HEK293 (cell line): ENCODE data around the gene CELF4.

ENCODE experiments used
- CTCF ChIA-PET: fragments of 350-600 bp; formaldehyde crosslinking; extraction: SDS; loops from one replicate; lab custom pipeline; 2021; ENCODE audit warnings: antibody characterized with exemption; lab: Yijun Ruan, JAX
- POLR2A ChIA-PET: fragments of 300-600 bp; formaldehyde crosslinking; extraction: SDS; loops from one replicate; lab custom pipeline; 2020; ENCODE audit warnings: antibody characterized with exemption, inconsistent platforms; lab: Yijun Ruan, JAX
- H3K27ac ChIP-seq: fragments of 200-500 bp; sonication (Bioruptor generic); 2 replicates; pipeline ENCODE4 v1.5.1; 2014; ENCODE audit warnings: low read depth, low read length, control low read depth, inconsistent platforms; ENCODE audit errors: extremely low read depth
- H3K36me3 ChIP-seq, 2 experiments: fragments of 200-500 bp in 1 of 2; sonication (Bioruptor generic) in 1 of 2; 1 replicate in 1 of 2; 2 replicates in 1 of 2; pipeline ENCODE4 v1.5.1; 2014 to 2017; ENCODE audit warnings: inconsistent platforms in 2 of 2, low read length in 2 of 2; ENCODE audit not compliant: control insufficient read depth in 2 of 2, insufficient read depth in 1 of 2
- H3K4me1 ChIP-seq: fragments of 200-500 bp; sonication (Bioruptor generic); 2 replicates; pipeline ENCODE4 v1.5.1; 2014; ENCODE audit warnings: mild to moderate bottlenecking, low read length, inconsistent platforms; ENCODE audit not compliant: control insufficient read depth, insufficient read depth
- H3K4me3 ChIP-seq: 2 replicates; pipeline ENCODE4 v1.5.1; 2011; ENCODE audit warnings: low read depth, mild to moderate bottlenecking, control low read depth, low read length, moderate library complexity
- H3K9me3 ChIP-seq: fragments of 200-500 bp; sonication (Bioruptor generic); 2 replicates; pipeline ENCODE4 v1.5.1; 2014; ENCODE audit warnings: low read depth, low read length, inconsistent platforms; ENCODE audit not compliant: control insufficient read depth, insufficient read depth
- HOXA7 ChIP-seq: sonication (generic); formaldehyde crosslinking; IDR thresholded peaks from 2 replicates; pipeline ENCODE4 v1.8.1; 2022; ENCODE audit warnings: missing genetic modification reagents, borderline replicate concordance
- HOXC10 ChIP-seq: sonication (generic); formaldehyde crosslinking; IDR thresholded peaks from 2 replicates; pipeline ENCODE4 v1.8.1; 2023; ENCODE audit warnings: mild to moderate bottlenecking, missing genetic modification reagents
- KLF16 ChIP-seq: fragments of 450-650 bp; formaldehyde crosslinking; IDR thresholded peaks from 2 replicates; pipeline ENCODE4 v1.5.1; 2017; ENCODE audit warnings: missing biosample characterization, missing genetic modification characterization
- ZBTB48 ChIP-seq: fragments of 450-650 bp; formaldehyde crosslinking; IDR thresholded peaks from 2 replicates; pipeline ENCODE4 v1.5.1; 2016; ENCODE audit warnings: missing biosample characterization, missing genetic modification characterization
- ZEB2 ChIP-seq: fragments of 450-650 bp; formaldehyde crosslinking; IDR thresholded peaks from 2 replicates; pipeline ENCODE4 v1.5.1; 2016; ENCODE audit warnings: missing biosample characterization, missing genetic modification characterization
- ZFP37 ChIP-seq: fragments of 450-650 bp; formaldehyde crosslinking; IDR thresholded peaks from 2 replicates; pipeline ENCODE4 v1.5.1; 2016; ENCODE audit warnings: missing biosample characterization, missing genetic modification characterization
- ZFP41 ChIP-seq: fragments of 450-650 bp; formaldehyde crosslinking; IDR thresholded peaks from 2 replicates; pipeline ENCODE4 v1.5.1; 2016; ENCODE audit warnings: missing biosample characterization, missing genetic modification characterization, borderline replicate concordance
- ZNF132 ChIP-seq: fragments of 450-650 bp; formaldehyde crosslinking; IDR thresholded peaks from 2 replicates; pipeline ENCODE4 v1.5.1; 2017; ENCODE audit warnings: missing biosample characterization, missing genetic modification characterization, borderline replicate concordance
- ZNF157 ChIP-seq: fragments of 450-650 bp; formaldehyde crosslinking; IDR thresholded peaks from 2 replicates; pipeline ENCODE4 v1.5.1; 2016; ENCODE audit warnings: missing biosample characterization, missing genetic modification characterization
- ZNF23 ChIP-seq: fragments of 450-650 bp; formaldehyde crosslinking; IDR thresholded peaks from 2 replicates; pipeline ENCODE4 v1.5.1; 2016; ENCODE audit warnings: missing biosample characterization, missing genetic modification characterization, borderline replicate concordance
- ZNF248 ChIP-seq: fragments of 450-650 bp; formaldehyde crosslinking; IDR thresholded peaks from 2 replicates; pipeline ENCODE4 v1.5.1; 2017; ENCODE audit warnings: missing biosample characterization, missing genetic modification characterization
- ZNF26 ChIP-seq: fragments of 450-650 bp; formaldehyde crosslinking; IDR thresholded peaks from 2 replicates; pipeline ENCODE4 v1.5.1; 2016; ENCODE audit warnings: missing biosample characterization, missing genetic modification characterization
- ZNF311 ChIP-seq: fragments of 450-650 bp; formaldehyde crosslinking; IDR thresholded peaks from 2 replicates; pipeline ENCODE4 v1.5.1; 2017; ENCODE audit warnings: missing biosample characterization, missing genetic modification characterization, borderline replicate concordance
- ZNF529 ChIP-seq: fragments of 450-650 bp; formaldehyde crosslinking; IDR thresholded peaks from 2 replicates; pipeline ENCODE4 v1.5.1; 2017; ENCODE audit warnings: missing genetic modification characterization, missing biosample characterization; ENCODE audit not compliant: insufficient replicate concordance
- ZNF558 ChIP-seq: fragments of 450-650 bp; formaldehyde crosslinking; IDR thresholded peaks from 2 replicates; pipeline ENCODE4 v1.5.1; 2016; ENCODE audit warnings: missing biosample characterization, missing genetic modification characterization
- ZNF707 ChIP-seq: fragments of 450-650 bp; formaldehyde crosslinking; IDR thresholded peaks from 2 replicates; pipeline ENCODE4 v1.5.1; 2016; ENCODE audit warnings: missing biosample characterization, missing genetic modification characterization
- ZSCAN23 ChIP-seq: fragments of 450-650 bp; formaldehyde crosslinking; IDR thresholded peaks from 2 replicates; pipeline ENCODE4 v1.5.1; 2016; ENCODE audit warnings: missing biosample characterization, missing genetic modification characterization
- TF ChIP-seq, protein P1 (sequence below): fragments of 450-650 bp; formaldehyde crosslinking; IDR thresholded peaks from 2 replicates; pipeline ENCODE4 v1.5.1; 2016; ENCODE audit warnings: missing biosample characterization, missing genetic modification characterization
- TF ChIP-seq, protein P2 (sequence below): fragments of 450-650 bp; formaldehyde crosslinking; IDR thresholded peaks from 2 replicates; pipeline ENCODE4 v1.5.1; 2016; ENCODE audit warnings: missing biosample characterization, missing genetic modification characterization, borderline replicate concordance
- TF ChIP-seq, protein P3 (sequence below): fragments of 450-650 bp; formaldehyde crosslinking; IDR thresholded peaks from 2 replicates; pipeline ENCODE4 v1.5.1; 2016; ENCODE audit warnings: missing biosample characterization, missing genetic modification characterization

The CELF4 gene

GRCh38 chr18:37414816-37415215, 150.8 kb downstream of the CELF4 start:
- H3K36me3 ChIP-seq: no peaks in the 10 kb centered on the region
- no peak for TF ChIP-seq ZNF157 (tag by site-specific recombination)
- no peak for TF ChIP-seq ZSCAN23
- TF ChIP-seq, protein P1, sequence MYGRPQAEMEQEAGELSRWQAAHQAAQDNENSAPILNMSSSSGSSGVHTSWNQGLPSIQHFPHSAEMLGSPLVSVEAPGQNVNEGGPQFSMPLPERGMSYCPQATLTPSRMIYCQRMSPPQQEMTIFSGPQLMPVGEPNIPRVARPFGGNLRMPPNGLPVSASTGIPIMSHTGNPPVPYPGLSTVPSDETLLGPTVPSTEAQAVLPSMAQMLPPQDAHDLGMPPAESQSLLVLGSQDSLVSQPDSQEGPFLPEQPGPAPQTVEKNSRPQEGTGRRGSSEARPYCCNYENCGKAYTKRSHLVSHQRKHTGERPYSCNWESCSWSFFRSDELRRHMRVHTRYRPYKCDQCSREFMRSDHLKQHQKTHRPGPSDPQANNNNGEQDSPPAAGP (tag by site-specific recombination): no peak
- no peak for TF ChIP-seq ZFP37 (tag by site-specific recombination)
- TF ChIP-seq ZNF311 (tag by site-specific recombination): no peak
- TF ChIP-seq ZNF529: no peak
- no peak for TF ChIP-seq ZEB2 (tag by site-specific recombination)
- TF ChIP-seq ZNF132 (tag by site-specific recombination): no peak
- TF ChIP-seq, all 188 proteins: peak for 0
- no peaks in the 10 kb centered on the region for H3K9me3 ChIP-seq
- ChIA-PET CTCF (no interaction called here), POLR2A (no interaction called here)
- H3K4me1 ChIP-seq: no peaks in the 10 kb centered on the region
- no peak overlapping the region for H3K27ac ChIP-seq
- no peak overlapping the region for H3K4me3 ChIP-seq

GRCh38 chr18:37412829-37413228, 152.8 kb downstream of the CELF4 start:
- no peaks in the 10 kb centered on the region for H3K4me1 ChIP-seq
- H3K27ac ChIP-seq: no peak overlapping the region
- TF ChIP-seq, protein P2, sequence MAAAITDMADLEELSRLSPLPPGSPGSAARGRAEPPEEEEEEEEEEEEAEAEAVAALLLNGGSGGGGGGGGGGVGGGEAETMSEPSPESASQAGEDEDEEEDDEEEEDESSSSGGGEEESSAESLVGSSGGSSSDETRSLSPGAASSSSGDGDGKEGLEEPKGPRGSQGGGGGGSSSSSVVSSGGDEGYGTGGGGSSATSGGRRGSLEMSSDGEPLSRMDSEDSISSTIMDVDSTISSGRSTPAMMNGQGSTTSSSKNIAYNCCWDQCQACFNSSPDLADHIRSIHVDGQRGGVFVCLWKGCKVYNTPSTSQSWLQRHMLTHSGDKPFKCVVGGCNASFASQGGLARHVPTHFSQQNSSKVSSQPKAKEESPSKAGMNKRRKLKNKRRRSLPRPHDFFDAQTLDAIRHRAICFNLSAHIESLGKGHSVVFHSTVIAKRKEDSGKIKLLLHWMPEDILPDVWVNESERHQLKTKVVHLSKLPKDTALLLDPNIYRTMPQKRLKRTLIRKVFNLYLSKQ (tag by site-specific recombination): no peak
- CTCF ChIA-PET: no interaction called here
- POLR2A ChIA-PET: no interaction called here
- no peaks in the 10 kb centered on the region for H3K9me3 ChIP-seq
- H3K4me3 ChIP-seq: no peak overlapping the region
- H3K36me3 ChIP-seq: no peaks in the 10 kb centered on the region

GRCh38 chr18:37412333-37412732, 153.3 kb downstream of the CELF4 start:
- Histone ChIP-seq H3K4me1 (no peaks in the 10 kb centered on the region), H3K4me3 (no peak overlapping the region), H3K36me3 (no peaks in the 10 kb centered on the region), H3K9me3 (no peaks in the 10 kb centered on the region)
- CTCF ChIA-PET: no interaction called here
- POLR2A ChIA-PET: no interaction called here
- TF ChIP-seq, protein P3, sequence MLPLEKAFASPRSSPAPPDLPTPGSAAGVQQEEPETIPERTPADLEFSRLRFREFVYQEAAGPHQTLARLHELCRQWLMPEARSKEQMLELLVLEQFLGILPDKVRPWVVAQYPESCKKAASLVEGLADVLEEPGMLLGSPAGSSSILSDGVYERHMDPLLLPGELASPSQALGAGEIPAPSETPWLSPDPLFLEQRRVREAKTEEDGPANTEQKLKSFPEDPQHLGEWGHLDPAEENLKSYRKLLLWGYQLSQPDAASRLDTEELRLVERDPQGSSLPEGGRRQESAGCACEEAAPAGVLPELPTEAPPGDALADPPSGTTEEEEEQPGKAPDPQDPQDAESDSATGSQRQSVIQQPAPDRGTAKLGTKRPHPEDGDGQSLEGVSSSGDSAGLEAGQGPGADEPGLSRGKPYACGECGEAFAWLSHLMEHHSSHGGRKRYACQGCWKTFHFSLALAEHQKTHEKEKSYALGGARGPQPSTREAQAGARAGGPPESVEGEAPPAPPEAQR: no peak
- TF ChIP-seq ZNF248 (tag by site-specific recombination) (no peak), ZBTB48 (tag by site-specific recombination) (no peak), KLF16 (tag by site-specific recombination) (no peak), ZNF558 (no peak), ZNF23 (tag by site-specific recombination) (no peak)
- TF ChIP-seq, all 188 proteins: peak for 0
- H3K27ac ChIP-seq: no peak overlapping the region

DNA sequence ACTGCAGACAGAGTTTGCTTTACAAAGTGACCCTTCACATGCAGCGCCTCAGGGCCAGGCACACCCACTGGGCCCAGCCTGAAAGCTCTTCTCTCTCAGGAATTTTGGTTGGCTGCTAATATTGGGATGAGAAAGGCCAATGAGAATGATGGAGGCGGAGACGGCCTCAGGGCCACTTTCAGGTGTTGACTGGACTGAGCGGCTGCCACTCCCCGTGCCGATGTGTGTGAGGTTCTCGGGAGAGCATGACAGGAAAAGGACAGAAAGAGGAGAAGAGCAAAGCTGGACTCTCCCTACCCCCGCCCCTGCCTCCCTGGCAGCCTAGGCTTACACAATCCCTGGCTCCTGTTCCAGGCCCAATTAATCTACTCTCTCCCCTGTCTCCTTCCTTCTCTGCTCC, 155.7 kb downstream of the CELF4 start:
- TF ChIP-seq ZNF26 (tag by site-specific recombination) (no peak), HOXC10 (no peak), ZFP41 (tag by site-specific recombination) (no peak), ZNF707 (tag by site-specific recombination) (no peak), HOXA7 (CRISPR knock-in tag) (no peak)
- Histone ChIP-seq H3K4me1 (no peaks in the 10 kb centered on the region), H3K27ac (no peak overlapping the region), H3K36me3 (no peaks in the 10 kb centered on the region), H3K9me3 (no peaks in the 10 kb centered on the region), H3K4me3 (no peak overlapping the region)
- ChIA-PET POLR2A (no interaction called here), CTCF (interaction anchor here (0.6 kb wide), 1 partner anchor 87 kb away, joined by 3 read pairs; no protein-coding TSS in a partner anchor)
